OCI-M2 (cell line): Measurements from ENCODE around the gene ZNF148.

ENCODE experiments used
- DNase-seq: peaks from one replicate; lab custom pipeline; 2025; ENCODE audit not compliant: unreplicated experiment; lab: John Stamatoyannopoulos, UW

Gene ZNF148

GRCh38 chr3:125334675-125335560 lies 40.2 kb downstream of the ZNF148 start:
- no peak for DNase-seq

- no peak for DNase-seq
Measured at GRCh38 chr3:125332504-125332903, 42.6 kb downstream of the ZNF148 start.

- no peak for DNase-seq
Measured at GRCh38 chr3:125331243-125331642, 43.9 kb downstream of the ZNF148 start.

GRCh38 chr3:125326957-125327356 lies 48.2 kb downstream of the ZNF148 start:
- DNase-seq: no peak

GRCh38 chr3:125325746-125326145 lies 49.4 kb downstream of the ZNF148 start:
- DNase-seq: no peak

DNA sequence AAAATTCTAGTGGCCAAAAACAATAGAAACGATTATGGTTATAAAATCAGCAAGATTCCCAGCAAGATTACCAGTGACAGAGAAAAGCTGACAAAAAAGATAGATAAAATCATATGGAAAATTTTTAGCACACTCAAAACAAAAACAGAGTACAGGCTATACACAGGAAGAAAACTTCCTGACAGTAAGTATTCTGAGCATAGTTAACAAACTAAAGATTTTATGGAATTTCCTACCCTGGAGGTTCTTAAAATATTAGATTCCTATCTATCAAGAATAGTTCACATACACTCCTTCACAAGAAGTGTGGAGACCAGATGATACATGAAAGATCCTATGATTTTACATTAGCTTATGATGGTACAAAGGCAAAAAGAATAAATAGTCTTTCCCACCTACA lies 50.8 kb downstream of the ZNF148 start:
- no peak for DNase-seq

DNA sequence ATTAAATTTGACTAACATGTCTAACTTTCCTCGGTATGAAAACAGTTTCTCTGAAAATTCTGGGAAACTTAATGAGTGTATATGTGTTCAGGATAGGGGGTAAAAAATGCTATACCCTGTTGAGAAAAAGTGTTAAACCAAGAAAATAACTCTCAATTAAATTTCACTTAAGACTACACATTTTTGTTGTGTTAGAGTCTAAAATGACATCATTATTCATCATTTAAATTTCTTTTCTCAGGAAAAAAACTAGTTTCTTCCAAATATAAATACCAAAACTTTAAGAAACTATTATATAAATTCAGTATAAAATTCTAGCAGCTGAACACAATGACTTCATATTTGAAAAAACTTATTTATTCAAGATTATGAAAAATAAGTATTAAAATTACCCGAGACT lies 52.2 kb downstream of the ZNF148 start:
- no peak for DNase-seq

DNA sequence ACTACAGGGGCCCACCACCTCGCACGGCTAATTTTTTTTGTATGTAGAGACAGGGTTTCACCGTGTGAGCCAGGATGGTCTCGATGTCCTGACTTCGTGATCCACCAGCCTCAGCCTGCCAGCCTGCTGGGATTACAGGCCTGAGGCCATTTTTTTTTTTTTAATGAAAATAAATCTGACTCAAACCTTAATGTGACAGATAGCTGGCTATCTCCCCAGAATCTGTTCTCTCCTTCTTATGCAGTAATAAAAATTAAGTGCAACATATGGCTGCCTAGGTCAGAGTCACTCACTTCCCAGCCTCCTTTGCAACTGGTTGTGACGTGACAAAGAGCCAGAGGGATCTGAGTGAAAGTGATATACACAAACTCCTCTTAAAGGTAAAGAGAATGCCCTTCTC lies 53.0 kb downstream of the ZNF148 start:
- no peak for DNase-seq

DNA sequence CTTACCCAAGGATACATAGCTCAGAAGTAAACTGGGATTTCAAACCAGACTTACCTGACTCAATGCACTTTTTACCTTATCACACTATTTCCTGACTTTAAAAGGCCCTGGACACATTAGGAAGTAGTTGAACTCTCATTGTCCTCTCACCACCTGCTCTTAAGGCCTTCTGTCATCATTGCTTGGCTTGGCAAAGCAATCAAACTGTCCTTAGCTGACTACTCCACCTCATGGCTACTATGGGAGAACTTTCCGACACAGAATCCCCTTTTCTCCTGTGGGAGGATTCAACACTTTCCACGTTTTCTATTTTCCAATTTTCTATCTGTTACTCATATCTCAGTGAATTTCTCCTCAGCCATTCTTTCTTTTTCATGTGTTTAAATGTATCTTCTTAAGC lies 55.4 kb downstream of the ZNF148 start:
- DNase-seq: no peak

- DNase-seq: no peak
Measured at GRCh38 chr3:125318871-125319270, 56.3 kb downstream of the ZNF148 start.

GRCh38 chr3:125318167-125318865 lies 56.8 kb downstream of the ZNF148 start:
- DNase-seq: no peak

DNA sequence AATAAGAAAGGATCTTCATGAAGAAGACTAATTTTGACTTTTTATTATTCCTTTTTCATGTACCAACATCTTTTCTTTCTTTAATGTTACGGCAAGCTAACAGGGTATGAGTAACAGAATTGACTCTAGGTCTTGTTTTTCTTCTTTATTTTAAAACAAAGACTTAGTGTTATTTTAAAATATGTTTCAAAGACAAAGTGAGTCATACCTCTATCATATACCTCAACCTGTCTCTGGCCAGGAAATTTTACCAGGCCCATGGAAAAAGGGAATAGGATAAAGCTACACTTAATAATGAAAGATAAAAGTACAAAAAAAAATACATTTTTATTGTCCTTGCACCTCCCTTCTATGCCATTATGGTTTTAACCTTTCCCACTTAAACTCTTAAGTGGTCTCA lies 57.4 kb downstream of the ZNF148 start:
- DNase-seq: no peak

DNA sequence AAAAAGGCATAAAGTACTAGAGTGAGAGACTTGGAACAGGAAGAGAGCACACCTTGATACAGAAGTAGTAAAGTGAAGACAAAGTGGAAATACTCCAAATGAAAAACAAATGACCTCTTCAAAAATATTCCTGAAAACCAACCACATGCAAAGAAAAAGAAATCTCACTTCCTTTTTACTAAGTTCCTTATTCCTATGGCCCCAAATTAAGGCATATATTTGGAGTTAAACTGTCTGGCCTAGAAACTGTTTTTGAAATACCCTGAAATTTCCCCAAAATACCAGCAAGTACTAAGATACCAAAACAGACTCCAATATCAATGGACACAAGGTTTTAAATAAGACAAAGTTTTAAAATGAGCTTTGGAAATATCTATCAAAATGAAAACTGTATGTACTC lies 58.2 kb downstream of the ZNF148 start:
- no peak for DNase-seq

DNA sequence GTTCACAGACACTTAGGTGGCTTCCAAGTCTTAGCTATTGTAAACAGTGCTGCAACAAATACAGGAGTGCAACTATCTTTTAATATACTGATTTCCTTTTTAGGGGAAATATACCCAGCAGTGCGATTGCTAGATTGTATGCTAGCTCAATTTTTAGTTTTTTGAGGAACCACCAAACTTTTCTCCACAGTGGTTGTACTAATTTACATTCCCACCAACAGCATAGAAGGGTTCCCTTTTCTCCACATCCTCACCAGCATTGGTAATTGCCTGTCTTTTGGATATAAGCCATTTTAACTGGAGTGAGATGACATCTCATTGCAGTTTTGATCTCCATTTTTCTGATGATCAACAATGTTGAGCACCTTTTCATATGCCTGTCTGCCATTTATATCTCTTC lies 58.9 kb downstream of the ZNF148 start:
- DNase-seq: no peak

DNA sequence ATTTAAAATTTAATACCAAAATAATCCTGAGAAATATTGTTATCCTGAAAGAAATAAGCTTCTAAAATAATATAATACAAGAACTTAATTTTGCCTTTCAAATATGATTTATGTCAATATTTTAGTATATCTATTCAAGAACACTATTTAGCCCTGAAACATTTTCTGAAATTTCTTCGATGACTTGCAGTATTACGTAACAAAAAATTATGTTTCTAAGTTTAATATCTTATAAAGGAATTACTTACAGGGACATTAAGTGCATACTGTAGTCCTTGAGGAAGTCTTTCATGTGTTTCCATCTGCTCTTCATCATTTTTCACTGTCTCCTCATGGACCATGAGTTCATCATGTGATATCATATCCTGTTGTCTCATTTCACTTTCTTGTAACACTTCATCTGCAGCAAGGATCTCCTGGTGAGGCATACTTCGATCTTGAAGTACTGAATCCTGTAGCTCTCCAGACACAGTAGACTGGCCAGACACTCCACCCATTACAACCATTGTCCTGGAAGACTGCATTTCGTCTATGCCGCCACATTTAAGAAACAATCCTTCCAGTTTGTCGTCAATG lies 62.0 kb downstream of the ZNF148 start:
- no peak for DNase-seq

DNA sequence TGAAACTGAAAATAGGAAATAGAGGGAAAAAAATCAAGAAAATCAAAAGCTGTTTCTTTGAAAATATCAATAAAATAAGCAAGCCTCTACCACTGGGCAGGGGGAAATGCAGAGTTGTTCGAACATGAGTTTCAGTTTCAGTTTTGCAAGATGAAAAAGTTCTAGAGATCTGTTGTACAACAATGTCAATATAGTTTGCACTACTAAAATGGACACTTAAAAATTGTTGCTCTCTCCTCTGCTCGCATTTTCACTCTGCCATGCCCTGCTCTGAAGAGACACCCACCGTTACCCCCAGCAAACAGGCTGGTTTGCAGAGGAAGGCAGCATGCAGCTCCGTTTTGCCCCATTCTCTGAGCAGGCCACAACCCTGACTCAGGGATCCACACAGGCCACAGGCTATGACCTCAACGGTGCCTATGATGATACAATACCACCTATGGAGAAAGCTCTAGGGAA lies 64.5 kb downstream of the ZNF148 start:
- DNase-seq: no peak

DNA sequence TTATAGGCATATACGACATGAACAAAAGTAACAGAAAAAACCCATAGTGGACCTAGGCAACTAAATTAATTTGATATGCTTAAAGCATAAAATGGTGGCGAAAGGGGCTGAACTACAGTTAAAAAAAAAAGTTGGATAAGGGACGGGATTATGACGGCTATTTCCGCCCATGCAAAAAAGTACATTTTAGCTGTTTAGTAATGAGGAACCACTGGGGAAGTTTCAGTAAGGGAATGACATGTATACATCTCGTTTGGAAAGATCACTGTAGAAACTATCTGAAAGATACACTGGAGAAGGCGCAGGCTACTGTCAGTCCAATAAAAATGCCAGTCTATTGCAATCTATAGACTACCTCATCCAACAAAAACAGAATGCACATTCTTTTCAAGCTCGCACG lies 65.6 kb downstream of the ZNF148 start:
- DNase-seq: no peak

DNA sequence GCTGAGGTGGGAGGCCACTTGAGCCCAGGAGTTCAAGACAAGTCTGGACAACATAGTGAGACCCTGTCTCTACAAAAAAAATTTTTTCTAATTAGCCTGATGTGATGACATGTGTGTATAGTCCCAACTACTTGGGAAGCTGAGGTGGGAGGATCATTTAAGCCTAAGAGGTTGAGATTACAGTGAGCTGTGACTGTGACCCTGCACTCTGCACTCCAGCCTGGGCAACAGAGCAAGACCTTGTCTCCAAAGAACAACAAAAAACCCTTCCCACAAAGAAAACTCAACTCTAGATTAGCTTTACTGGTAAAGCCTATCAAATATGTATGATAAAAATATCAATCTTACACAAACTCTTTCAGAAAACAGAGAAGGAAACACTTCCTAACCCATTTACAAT lies 68.5 kb downstream of the ZNF148 start:
- no peak for DNase-seq

GRCh38 chr3:125302932-125303331 lies 72.2 kb downstream of the ZNF148 start:
- DNase-seq: no peak

DNA sequence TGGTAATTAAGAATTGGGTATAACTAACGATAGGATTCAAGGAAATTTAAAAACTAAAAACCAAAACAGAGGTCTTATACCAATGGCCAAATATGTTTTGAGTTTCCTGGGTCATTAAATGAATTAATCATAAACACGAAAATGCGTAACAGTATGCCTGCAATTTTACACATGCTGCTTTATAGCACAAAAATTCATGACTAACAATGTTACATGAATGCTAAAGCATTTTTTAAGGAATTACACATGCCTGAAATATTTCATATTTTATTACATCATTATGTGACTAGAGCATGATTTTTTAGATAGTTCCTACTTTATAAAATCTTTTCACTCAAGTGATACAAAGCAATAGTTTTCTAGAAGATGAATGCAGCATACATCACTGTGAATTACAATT lies 74.7 kb downstream of the ZNF148 start:
- no peak for DNase-seq

DNA sequence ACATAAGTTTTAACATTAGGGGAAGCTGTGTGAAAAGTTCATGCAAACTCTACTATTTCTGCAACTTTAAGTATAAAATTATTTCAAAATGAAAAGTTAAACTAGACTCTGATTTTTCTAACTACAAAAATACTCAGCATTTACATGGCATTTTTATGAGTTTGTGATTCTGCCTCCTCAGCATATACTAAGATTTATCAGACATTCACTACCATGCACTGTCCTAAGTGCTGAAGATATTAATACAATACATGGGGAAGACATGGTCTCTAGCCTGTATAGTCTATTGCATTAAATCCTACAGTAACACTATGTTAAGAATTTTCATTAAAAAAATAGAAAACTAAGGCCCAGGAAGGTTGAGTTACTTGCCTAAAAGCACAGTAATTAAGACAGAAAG lies 80.7 kb downstream of the ZNF148 start:
- DNase-seq: no peak

DNA sequence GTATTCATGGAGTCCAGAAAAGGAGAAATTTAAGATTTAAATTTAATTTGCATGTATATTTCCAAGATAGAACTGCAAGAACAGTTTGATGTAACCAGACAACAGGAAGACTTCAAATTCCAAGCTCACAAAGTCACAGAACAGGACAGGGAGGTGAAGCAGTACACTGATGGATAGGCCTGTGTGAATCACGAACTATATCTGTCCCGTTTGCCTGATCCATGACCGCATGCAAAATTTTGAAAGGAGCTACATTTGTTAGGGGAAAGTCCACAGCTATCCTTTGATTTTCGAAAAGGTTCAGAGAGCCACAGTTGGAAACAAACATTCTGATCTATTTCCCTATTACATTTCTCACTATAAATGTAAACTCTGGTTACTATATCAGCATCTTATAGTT lies 83.1 kb downstream of the ZNF148 start:
- DNase-seq: no peak
